Kidney tubule cell (primary cell): Measurements from ENCODE around the gene UNC45B.
"Not testable (repeated sequence)": the region's sequence is repeated elsewhere in the genome, so short reads cannot be mapped to it uniquely, and the experiment has no call there.

Experiments used
- DNase-seq: peaks from one replicate; pipeline ENCODE4 v3.0.0-alpha.2; 2018; ENCODE audit warnings: low spot score

Gene UNC45B

GRCh38 chr17:35142467-35142796 is 5.2 kb upstream of the UNC45B start:
- DNase-seq: no peak

DNA sequence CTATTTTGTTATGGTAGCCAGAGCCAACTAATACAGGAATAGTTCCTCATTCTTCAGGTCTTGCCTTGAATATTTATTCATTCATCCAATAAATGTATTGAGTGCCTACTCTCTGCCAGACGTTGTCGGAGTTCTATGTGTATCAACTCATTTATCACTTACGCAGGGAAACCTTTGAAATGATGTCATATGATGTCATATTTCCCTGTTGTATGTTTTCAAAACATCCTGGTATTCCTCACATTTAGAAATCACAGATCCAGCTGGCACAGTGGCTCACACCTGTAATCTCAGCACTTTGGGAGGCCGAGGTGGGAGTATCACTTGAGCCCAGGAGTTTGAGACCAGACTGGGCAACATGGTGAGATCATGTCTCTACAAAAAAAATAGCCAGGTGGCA is 2.8 kb upstream of the UNC45B start:
- DNase-seq: no peak

DNA sequence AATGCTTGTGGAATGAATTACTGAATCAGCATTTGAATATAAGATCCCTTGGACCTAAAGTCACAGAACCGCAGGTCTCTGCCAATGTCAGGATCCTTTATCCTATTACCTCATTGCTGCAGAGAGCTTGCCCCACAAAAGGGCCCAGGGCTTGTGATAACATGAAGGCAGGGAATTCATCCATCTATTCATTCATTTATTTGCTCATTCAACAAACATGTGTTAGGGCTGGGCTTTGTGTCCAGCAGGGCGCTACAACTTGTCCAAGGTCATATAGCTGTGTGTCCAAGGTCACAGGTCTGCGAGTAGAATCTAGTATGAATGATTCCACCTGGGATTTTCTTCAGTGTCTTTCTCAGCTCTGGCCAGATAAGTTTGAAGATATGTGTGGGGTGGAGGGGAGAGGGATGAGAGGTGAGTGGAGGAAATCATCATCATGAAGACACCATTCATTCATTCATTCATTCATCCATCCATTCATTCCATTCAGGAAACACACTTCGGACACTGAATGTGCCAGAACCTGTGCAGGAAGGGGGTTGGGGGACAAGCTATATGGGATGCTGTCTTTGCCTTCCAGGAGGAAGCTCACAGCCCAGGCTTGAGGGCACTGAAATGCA is 1.3 kb upstream of the UNC45B start:
- no peak for DNase-seq

GRCh38 chr17:35148144-35148543 is 527 bp downstream of the UNC45B start:
- DNase-seq: no peak

DNA sequence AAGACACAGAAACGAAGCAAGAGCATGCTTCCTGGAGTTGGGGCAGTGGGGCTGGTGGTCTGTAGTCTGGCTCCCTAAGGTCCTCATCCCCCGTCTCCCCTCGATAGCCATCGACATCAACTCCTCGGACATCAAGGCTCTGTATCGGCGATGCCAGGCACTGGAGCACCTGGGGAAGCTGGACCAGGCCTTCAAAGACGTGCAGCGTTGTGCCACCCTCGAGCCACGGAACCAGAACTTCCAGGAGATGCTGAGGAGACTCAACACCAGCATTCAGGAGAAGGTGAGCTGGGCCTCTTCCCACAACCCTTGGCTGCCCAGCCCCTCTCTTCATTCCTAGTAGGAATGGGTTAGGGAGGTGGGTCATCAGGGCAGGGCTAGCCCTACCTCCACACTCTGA is 2.3 kb downstream of the UNC45B start:
- DNase-seq: no peak

DNA sequence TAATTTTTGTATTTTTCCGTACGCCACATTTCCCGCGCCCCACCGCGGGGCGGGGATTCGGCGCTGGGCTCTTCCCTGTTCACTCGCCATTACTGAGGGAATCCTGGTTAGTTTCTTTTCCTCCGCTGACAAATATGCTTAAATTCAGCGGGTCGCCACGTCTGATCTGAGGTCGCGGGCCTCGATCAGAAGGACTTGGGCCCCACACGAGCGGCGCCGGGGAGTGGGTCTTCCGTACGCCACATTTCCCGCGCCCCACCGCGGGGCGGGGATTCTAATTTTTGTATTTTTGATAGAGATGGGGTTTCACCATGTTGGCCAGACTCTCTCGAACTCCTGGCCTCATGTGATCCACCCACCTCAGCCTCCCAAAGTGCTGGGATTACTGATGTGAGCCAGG is 3.5 kb downstream of the UNC45B start:
- not testable (repeated sequence) for DNase-seq

GRCh38 chr17:35152421-35153140 is 5.0 kb downstream of the UNC45B start:
- no peak for DNase-seq

- DNase-seq: no peak
Observed at GRCh38 chr17:35154196-35155165, 6.9 kb downstream of the UNC45B start.

- no peak for DNase-seq
Observed at GRCh38 chr17:35155246-35155645, 7.6 kb downstream of the UNC45B start.

GRCh38 chr17:35159940-35160339 is 12.3 kb downstream of the UNC45B start:
- DNase-seq: no peak

DNA sequence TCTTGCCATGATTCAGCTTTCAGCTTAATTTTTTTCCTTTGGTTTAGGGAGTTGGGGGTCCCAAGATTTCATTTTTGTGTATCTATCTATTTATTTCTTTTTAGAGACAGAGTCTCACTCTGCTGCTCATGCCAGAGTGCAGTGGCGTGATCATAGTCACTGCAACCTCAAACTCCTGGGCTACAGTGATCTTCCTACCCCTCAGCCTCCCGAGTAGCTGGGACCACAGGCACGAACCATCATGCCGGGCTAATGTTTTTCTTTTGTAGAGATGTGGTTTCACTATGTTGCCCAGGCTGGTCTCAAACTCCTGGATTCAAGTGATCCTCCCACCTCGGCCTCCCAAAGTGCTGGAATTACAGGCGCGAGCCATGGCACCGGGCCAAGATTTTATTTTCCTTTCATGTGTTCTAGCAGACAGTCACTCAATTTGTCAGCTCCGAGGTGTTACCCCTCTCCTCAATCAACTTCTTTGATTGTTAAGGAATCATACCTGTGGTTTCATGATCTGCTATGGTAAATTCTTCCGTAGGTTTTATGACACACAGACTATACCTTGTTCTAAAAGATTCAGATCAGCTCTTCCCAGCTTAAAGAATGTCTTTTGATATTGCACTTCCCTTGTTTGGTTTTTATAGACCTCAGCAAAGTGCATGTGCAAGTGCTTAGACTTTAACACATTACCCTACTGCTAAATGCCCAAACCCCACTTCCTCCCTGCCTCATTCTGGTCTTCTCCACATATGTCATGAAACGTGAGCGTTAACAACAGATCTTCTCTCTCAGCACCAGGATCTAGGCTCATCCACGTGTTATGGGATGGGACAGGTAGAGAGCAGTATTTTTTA is 13.0 kb downstream of the UNC45B start:
- no peak for DNase-seq

DNA sequence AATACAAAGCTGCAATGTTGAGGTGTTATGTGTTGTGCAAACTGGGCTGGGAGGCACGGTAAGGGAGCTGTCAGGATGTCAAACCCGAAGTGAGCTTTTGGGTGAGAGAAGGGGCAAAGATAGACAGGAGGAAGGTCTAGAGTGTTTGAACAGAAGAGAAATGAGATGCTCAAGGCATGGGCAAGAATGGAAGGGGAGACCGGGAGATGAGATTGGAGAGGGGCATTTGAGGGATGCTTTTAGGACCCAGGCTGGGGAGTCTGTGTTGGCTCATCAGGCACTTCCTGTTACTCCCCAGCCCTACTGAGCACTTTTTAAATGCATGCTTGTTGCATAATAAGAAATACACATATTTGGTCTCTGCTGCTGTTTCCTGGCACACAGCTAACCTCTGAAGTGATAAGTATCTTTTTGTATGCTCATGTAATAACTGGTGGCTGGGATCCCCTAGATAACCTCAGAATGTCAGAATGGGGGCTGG is 13.7 kb downstream of the UNC45B start:
- no peak for DNase-seq

DNA sequence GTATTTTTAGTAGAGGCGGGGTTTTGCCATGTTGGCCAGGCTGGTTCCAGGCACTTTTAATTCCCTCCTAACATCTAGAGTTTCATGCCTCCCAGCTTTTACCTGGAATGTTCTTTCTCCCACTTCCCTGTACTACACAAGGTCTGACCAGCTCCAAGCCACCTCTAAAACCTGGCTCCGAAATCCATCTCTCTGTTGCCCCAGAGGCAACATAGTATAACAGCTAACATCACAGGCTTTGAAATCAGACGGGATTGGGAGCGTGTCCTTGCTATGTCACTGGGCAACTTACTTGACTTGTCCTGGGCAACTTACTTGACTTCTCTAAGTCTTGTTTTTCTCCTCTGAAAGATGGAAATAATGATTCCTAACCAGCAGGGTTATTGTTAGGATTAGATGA is 15.1 kb downstream of the UNC45B start:
- no peak for DNase-seq

DNA sequence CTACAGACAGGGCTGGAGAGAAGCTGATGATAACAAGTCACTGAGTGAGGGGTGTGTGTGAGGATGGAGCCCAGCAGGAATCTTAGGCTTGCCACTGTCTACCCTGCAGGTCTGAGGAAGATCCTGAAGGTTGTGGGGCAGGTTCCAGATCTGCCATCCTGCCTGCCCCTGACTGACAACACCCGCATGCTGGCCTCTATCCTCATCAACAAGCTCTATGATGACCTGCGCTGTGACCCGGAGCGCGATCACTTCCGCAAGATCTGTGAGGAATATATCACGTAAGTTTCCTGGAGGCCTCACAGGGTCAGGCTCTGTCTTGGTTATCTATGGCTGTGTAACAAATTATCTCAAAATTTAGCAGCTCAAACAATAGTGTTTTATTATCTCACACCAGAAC is 16.3 kb downstream of the UNC45B start:
- DNase-seq: no peak

DNA sequence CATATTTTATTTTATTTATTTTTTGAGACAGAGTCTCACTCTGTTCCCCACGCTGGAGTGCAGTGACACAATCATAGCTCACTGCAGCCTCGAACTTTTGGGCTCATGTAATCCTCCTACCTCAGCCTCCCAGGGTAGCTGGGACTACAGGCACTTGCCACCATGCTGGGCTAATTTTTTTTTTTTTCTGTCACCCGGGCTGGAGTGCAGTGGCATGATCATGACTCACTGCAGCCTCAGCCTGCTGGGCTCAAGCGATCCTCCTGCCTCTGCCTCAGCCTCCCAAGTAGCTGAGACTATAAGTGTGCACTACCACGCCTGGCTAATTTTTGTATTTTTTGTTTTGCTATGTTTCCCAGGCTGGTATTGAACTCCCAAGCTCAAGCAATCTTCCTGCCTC is 17.1 kb downstream of the UNC45B start:
- DNase-seq: no peak

DNA sequence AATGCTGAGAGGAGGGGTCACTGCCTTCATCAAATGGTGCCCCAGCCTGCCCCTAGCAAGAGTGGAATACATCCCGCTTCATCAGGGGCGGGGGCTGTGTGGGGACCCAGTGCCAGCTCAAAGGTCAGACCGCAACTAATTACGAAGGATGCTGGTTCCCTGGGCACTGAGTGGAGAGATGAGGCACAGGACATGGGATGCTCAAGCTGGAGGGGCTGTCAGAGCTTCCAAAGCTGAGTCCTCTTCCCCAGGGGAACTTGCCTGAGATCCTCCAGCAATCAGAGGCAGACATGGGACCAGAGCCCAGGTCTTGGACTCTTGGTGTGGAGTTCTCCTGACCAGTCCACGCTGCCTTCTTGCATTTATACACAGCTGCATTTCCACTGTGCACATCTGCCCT is 18.9 kb downstream of the UNC45B start:
- no peak for DNase-seq

GRCh38 chr17:35167046-35167445 is 19.4 kb downstream of the UNC45B start:
- DNase-seq: peak; percentile 51

DNA sequence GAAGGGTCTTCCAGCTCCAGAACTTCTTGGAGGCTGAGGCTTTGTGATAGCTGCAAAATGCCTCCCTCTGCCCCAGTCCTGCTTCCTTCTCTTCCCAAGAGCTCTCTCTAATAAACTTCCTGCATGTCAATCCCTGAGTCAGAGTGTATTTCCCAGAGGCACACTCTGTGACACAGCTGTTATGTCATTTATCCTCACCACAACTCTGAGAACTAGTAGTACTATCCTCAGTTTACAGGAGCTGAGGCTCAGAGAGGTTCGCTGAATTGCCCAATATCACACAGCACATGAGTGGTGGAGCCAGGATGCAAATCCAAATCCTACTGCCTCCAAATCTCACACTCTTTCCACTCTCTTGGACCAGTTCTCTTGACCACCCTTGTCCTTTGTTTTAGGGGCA is 20.0 kb downstream of the UNC45B start:
- peak; percentile 72 for DNase-seq

- DNase-seq: no peak
Observed at GRCh38 chr17:35169835-35170363, 22.3 kb downstream of the UNC45B start.

DNA sequence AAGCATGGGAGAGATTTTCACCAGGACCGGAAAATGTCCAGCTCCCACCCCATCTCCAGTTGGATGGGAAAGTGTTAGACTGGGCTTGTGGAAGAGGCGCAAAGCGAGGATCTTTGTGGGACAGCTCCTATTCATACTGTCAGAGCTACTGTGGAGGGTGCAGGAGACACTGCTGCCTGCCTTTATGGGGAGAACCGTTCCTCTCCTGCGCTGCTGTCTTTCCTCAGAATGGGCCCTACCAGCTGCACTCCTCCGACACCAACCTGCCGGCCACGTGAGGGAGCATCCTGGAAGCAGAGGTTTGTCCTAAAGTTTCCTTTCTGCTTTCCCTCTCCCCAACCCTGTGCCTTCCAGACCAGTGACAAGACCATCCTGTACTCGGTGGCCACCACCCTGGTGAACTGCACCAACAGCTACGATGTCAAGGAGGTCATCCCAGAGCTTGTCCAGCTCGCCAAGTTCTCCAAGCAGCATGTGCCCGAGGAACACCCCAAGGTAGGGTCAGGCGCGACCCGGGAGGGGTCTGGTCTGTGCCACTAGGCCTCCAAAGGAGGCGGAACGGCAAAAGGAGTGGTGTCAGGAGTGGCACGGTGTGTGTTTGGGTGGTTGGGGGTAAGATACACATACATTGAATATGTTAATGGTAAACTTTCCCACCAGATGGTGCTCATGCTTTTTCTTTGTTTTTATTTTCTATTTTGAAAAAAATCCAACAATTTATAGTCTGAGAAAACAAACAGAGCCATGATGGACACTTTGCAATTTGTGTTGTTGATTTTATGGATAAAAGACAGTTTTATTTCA is 23.6 kb downstream of the UNC45B start:
- peak; percentile 13 for DNase-seq

GRCh38 chr17:35171834-35172233 is 24.2 kb downstream of the UNC45B start:
- no peak for DNase-seq
